Measurements from ENCODE around the gene DOLPP1.

Gene DOLPP1

DNA sequence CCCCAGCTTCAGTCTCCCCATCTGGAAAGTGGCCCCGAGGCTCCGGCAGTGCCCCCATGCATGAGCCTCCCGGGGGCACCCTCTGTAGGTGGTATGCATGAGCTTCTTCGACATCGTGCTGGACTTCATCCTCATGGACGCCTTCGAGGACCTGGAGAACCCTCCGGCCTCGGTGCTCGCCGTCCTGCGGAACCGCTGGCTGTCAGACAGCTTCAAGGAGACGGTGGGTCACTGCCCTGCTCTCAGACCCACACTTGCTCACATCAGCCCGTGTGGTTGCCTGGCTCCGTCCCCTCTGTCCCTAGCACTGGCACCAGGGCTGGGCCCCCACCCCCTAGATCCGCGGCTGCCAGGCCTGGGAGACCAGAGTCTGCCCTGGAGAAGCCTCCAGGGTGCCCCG, 12.8 kb upstream of the DOLPP1 start:
- DNase-seq = no peak

DNA sequence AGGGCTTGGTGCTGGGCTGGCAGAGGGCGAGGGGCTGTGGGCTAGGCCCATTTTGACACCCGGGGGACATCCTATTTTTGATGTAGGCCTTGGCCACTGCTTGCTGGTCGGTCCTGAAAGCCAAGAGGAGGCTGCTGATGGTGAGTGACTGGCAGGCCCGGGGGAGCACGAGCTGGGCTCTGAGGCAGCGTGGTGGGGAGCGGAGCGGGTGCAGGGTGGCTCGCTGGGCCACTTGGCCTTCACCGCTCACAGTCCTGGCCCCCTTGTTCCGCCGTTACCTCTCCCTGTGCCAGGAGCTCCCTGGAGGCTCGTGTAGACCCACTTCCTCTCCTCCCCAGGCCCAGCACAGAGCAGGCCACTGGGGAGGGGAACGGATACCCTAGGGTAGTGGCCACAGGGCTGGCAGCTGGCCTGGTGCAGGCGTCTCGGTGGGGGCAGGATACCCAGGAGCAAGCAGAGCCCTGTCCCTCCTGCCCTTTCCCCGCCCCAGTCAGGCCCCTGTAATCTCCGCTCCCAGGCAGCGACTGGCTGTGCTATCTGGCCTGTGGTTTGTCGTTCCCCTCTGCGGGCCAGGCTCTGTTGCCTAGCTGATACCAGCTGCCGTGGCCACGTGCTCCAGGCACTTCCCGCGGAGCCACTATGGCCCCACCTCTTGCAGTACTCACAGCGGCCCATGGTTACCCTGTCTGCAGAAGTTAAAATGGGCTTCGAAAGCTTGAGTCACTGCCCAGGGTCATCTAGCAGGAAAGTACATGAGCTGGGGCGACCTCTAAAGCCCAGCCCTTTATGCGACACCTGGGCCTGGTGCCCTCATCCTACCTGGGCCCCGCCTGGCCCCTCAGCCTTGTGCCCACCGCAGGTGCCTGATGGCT, 11.7 kb upstream of the DOLPP1 start:
- DNase-seq = no peak

DNA sequence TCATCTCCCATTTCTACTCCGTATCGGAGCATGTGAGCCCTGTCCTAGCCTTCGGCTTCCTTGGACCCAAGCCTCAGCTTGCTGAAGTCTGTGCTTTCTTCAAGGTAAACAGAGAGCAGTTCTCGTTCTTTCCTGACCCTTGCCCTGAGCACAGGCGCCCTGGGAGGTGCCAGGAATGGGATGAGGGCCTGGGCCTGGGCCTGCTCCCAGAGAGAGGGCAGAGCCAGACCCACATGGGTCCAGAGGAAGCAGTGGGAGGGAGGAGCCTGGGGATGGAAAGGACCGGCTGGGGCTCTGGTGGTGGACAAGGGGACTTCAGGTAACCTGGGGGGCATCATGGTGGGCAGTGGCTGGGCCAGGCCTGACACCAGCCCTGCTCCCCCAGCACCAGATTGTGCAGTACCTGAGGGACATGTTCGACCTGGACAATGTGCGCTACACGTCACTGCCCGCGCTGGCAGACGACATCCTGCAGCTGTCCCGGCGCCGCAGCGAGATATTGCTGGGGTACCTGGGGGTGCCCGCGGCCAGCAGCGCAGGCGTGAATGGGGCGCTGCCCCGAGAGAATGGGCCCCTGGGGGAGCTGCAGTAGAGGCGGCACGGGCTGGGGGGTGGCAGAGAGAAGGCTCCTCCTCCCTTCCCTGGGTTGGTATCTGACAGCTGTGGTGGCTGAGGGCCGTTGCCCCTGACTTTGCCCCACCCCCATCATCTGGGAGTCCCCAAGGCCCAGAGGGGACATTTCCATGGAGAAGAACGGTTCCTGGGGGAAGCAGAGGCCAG, 10.9 kb upstream of the DOLPP1 start:
- DNase-seq = no peak

DNA sequence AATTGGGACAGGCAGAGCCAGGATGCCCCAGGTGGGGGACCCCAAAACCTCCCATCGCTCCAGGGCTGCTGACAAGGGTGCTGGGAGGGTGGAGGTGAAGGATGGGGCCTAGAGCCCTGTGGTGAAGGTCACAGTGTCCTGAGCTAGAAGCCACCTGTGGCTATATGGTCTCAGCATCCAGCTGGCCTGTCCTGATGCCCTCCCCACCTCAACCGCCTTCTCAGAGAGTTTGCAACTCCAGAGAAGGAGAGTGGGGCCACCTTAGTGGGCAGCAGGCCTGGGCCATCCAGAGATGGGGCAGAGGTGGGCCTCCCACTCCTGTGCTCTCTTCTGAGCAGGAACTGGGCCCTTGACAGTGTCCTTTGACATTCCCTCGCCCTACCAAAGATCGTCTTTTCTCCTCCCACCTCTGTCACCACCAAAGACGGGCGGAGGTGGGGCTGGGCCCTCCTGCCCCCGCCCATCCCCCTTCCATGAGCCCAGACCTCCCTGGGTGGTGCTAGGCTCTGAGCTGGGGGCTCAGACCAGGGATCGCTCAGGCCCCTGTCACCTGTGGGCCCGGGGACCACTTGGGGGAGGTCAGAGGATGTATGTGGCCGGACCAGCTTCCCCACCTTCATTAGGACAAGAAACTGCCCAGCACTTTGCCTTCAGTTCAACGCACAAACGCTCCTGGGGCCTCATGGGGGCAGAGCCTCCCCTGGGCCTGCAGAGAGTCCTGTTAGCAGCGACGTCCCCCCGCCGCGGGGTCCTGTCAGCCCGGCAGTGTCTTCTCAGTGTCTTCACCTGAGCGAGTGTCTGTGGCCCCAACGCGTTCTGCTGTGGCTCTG, 10.0 kb upstream of the DOLPP1 start:
- no peak for DNase-seq

DNA sequence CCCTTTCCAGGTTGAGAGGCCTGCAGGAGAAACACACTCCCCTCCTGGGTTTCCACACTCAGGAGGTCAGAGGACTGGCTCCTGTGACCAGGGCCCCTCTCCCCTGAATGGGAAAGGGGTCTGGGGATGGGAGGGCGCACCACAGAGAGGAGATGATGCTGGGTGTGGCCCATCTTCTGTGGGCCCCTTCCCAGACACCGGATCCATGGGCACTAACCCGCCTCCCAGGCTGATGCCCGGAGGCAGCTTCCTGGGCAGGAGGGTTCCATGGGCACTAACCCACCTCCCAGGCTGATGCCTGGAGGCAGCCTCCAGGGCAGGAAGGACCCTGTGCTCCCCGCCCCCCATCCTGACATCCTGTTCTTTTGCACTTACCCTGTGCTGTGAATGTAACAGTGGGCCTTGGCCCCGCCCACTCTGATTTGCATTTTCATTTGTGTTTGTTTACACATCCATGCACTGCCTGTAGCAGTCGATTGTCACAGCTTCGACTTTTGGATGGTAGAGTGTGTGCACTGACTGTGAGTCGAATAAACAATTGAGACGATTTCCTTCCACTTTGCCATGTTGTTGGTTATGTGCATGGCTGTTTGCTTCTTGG, 9.3 kb upstream of the DOLPP1 start:
- DNase-seq = no peak

DNA sequence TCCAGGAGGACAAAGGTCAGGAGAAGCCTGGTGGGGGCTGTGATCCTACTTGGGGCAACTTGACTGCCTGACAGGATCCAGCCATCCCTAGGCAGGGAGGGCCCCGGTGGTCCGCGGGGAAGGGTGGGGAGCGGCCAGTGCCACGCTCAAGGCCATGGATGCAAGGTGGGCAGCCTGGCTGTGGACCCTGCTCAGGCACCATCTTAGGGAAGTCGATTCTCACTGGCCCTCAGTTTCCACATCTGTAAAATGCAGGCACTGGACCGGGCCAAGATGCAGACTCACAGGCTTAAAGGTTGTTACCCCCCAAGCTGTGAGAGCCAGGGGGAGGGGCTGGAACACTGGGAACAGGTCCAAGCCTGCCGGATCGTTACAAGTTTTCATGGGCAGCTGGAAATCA, 8.7 kb upstream of the DOLPP1 start:
- DNase-seq = no peak

DNA sequence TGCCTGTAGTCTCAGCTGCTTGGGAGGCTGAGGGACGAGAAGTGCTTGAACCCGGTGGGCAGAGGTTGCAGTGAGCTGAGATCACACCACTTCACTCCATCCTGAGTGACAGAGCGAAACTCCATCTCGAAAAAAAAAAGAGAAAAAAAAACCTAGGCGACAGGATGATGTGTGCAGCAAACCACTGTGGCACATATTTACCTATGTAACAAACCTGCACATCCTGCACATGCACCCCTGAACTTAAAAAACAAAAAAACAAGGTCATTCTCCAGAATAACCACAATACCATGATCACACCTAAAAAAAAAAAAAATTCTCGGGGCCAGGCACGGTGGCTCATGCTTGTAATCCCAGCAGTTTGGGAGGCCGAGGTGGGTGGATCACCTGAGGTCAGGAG, 7.5 kb upstream of the DOLPP1 start:
- DNase-seq = no peak

DNA sequence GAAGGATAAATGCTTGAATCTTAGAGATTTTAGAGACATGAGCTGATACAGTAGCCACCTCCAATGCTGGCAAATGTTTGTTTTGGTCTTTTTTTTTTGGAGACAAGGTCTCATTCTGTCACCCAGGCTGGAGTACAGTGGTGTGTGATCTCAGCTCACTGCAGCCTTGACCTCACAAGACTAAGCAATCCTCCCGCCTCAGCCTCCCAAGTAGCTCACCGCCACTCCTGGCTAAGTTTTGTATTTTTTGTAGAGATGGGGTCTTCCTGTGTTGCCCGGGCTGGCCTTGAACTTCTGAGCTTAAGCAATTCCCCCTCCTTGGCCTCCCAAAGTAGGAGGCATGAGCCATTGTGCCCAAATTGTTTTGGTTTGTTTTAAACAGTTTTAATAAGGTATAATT, 6.8 kb upstream of the DOLPP1 start:
- DNase-seq = no peak

DNA sequence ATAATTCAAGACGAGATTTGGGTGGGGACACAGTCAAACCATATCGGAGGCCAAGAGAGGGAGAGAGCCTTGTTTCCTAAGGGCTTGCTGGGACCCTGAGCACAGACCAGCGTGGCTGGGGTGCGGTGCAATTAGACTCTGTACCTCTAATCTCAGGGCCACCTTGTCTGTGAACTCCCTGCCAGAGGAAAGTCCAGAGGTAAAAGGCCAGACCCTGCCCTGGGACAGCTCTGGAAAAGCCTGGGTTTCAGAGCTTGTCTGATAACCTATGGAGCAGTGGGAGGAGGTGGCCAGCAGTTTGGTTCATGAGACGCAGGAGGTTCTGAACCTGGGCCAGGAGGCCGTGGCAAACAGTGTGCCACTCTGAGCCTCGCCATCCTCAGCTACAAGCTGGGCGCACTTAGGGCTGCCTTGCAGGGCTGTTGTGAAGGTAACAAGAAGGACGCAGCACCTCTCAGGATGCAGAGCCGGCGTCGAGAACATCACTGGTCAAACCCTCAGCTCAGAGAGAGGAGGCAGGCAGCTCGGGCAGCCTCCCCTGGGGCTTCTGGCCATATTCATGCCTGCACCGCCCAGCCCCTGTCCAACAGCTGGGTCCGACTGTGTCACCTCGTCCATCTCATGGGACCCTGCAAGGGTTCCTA, 4.8 kb upstream of the DOLPP1 start:
- DNase-seq = no peak

DNA sequence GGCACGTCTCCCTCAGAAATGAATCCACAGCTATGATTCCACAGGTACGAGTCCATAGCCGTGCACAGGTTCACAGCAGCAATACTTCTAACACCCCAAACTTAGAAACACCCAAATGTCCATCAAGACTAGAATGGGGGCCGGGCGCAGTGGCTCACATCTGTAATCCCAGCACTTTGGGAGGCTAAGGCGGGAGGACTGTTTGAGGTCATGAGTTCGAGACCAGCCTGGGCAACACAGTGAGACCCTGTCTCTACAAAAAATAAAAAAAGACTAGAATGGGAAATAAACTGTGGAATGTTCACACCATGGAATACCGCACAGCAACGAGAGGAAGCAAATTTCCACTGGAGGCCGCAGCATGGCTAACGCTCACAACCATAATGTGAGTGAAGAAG, 4.3 kb upstream of the DOLPP1 start:
- no peak for DNase-seq

DNA sequence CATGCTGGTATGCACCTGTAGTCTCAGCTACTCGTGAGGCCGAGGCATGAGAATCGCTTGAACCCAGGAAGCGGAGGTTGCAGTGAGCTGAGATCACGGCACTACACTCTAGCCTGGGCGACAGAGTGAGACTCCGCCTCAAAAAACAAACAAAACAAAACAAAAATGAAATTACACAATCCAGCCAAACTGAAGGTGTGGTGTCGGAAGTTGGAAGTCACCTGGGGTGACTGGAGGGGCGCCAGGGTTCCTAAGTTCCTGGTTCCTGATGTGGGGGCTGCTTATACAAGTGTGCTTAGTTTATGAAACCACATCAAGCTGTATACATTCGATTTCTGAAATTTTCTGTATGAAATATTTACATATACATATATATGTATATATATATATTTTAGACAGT, 3.7 kb upstream of the DOLPP1 start:
- DNase-seq = no peak

DNA sequence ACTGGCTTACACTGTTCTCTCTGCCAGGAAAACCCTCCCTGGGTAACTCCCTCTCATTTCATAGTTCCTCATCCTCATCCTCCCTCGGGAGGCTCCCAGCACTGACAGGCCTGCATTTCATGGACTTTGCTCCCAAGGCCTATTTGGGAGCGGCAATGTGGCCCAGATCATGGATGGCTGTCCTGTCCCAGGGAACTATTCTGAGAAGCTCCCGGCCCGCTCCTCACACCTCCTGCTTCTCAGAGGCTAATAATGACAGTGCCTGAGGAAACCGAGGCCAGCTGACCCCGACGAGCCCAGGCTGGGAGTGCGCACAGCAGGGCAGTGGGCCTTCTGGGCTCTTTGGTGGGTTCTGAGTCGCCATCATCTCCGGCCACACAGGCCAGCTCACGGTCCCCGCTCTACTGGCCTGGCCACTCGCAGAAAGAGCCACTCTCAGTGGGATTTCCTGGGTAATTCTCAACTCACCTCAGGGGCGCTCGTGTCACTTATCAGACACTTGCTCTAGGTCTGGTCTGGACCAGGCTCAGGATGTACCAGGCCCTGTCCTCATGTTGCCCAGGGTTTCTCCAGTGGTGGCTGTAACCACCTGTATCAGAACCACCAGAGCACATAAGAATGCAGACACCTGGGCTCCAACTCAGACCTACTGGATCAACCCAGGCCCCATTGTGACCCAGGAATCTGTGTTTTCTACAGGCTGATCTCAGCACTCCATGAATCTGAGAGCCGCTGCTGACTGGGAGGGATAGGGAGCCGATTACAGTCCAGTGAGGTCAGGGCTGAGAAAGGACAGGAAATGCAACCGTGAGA, 2.0 kb upstream of the DOLPP1 start:
- no peak for DNase-seq

DNA sequence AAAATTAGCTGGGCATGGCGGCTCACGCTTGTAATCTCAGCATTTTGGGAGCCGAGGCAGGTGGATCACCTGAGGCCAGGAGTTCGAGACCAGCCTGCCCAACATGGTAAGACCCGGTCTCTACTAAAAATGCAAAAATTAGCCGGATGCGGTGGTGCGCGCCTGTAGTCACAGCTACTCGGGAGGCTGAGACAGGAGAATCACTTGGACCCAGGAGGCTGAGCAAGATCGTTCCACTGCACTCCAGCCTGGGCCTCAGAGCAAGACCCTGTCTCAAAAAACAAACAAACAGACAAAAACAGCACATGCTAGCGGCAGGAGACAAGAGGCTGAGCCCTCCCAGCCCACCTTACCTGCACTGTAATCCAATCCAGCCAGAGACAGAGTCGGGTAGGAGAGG, 1.1 kb upstream of the DOLPP1 start:
- DNase-seq = no peak

DNA sequence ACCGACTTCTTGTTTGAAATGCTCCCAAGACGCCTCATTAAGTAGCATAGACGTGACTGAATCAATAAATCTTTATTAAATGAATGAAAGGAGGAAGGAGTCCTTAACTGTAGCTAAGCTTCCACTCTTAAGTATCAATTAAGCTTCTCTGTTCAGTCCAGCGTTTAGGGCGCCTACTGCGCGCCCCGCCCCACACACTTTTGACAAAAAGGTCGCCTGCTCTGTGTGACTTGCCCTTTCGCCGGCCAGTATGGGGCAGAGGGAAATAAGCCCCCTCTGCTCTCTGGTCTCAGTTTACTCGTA, 662 bp upstream of the DOLPP1 start:
- no peak for DNase-seq

DNA sequence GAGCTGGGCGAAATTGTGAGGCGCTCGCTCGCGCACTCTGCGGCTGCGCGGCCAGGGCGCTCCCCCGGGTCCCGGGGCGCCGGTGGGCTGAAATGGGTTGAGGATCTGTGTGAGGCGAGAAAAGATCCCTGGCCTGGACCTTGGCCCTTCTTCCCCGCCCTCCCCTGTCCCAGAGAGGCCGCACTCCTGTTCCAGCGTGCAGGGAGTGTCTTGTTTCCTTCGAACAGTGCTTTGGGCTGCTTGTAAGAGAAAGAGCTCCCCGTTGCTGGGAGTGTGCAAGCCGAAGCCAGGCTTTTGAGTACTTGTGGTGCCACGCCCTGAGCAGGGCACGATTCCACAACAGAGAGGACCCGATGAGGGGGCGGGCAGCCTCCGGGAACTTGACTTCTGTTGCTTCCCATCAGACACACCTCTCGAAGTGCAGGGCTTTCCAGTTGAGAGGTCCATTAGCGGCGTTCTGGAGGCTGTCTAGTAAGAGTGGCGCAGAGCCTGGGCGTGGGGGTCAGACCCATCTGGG, 535 bp downstream of the DOLPP1 start:
- no peak for DNase-seq

DNA sequence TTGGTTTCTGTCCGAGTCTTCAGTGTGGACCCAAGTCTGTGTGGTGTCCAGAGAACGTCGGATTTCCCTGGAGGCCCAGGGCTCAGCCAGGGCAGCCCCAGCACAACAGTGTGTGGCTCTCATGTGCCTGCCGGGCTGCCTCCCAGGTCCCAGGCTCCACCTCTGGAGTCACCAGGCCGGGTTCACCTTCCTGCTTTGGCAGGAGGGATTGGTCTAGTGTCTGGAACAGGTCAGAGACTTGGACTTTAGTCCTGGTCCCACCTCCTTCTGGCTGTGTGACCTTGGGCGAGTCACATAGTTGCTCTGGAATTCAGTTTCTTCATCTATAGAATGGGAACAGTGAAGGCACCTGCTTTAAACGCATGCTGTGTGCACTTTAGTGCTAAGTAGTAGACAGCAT, 3.2 kb downstream of the DOLPP1 start:
- no peak for DNase-seq

DNA sequence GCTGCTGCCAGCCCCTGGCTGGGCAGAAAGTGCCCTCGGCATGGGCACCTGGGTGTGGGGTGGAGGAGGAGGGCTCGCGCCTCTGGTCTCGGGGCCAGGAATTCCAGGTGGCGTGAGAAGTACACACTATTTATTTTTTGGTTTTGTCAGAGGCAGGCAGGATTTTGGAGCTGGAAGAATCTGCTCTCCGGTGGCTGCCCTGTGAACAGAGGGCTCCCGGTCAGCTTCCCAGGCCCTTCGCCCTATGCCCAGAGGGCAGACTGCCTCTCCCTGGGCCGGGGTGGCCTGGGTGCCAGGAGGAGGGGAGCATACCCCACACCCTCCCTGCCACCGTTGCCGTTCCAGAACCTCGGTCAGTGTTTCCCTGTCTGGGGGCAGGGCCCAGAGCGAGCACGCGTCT, 8.3 kb downstream of the DOLPP1 start:
- DNase-seq = no peak

DNA sequence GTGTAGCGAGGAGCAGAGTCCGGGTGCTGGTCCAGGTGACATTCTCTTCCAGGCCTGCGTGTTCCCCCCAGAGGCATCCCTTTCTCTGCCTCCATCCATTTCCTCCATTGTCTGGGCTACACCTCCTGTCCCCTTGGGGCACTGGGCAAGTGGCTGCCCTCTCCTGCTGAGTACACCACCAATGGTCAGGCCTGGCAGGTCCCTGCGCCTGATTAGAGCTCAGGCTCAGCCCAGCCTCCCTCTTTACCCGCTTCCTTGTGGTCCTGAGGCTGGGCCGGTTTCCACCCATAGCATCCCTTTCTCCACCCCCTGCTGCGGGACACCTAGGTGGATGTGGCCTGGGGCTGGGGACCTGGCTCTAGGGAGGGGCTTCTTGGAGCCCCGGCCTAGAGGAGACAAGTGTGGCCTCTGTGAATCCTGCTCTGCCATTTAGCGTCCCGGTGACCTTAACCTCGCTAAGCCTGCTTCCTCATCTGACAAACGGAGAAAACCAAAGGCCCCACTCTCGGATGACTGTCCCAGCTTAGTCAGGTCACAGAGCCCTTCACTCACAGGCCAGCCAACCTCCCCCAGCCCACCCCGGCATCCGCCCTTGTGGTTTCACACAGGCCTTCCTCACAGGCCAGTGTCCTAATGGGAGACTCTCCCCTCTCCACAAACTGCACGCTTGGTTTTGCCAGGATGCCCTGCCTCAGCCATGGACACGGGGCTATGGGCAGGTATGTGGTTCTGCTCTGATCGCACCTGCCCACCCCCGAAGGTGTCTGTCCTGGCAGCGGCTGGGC, 12.9 kb downstream of the DOLPP1 start:
- no peak for DNase-seq

DNA sequence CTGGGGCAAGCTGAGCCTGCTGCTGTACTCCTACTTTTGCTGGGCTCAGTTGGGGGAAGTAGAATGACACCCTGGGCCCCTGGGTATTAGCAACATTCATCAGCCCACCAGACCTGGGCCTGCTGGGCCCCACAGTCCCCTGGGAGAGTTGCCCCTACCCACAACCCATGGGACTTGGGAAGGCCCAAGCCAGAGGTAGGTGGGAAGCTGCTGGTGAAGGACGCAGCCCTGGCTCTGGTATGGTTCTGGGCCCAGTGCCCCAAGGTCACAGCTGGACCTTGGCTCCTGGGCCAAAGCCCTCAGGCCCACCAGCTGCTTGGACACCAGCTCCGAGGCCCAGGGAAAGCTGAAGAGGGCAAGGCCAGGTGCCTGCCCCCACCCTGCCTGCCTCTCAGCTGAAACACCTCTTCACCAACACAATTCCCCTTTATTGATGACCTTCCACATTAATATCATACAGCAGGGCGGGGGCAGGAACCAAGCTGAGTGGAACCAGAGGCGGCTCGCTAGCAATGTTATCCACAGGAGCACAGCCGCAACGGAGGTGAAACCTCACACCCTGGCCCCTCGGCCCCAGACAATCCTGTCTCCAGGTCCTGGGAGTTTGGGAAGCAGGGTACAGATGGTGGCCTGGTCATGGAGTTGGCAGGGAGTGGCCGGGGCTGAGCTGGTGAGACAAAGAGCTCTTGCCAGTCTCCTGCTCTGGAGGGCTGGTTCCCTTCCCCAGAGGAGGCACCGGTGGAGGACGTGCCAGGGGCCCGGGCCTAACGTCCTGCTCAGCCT, 13.7 kb downstream of the DOLPP1 start:
- no peak for DNase-seq

DNA sequence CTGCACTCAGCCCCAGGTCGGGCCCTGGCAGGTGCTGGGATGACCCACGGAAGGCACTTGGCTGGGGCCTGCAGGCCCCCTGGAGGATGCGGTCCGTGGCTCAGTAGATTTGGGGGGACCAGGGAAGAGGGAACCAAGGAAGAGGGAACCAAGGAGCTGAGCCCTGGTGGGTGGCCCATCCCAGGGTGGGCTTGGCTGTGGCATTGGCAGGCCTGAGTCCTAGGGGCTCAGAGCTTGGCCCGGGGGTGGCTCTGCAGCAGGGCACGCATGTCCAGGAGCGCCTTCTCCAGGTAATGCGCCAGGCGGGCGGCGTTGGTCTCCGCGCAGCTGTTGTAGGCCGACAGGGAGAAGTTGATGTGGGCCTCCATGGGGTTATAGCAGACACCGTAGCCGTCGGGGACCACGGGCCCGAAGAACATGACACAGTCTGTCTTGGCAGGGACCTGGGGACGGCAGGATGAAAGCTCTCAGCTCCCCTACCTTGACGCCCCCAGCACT, 14.3 kb downstream of the DOLPP1 start:
- DNase-seq = no peak

Measured in NCI-H524 treated with DMSO at 0.1 percent for 48 hours (cell line).